Hepatocyte (in vitro differentiated cells): ENCODE measurements around the gene C19orf44. TPM values are rescaled to one million over a fixed set of nuclear protein-coding genes. Genes with fewer than 3 reads are reported as not detected.

Experiments used
- DNase-seq: peaks from one replicate; pipeline ENCODE4 v3.0.0-alpha.2; 2016; ENCODE audit warnings: low spot score
- H2AFZ ChIP-seq: fragments of 200-600 bp; sonication (generic); 2 replicates; pipeline ENCODE4 v1.6.0; 2016; ENCODE audit warnings: antibody characterized with exemption, mild to moderate bottlenecking
- H3K27ac ChIP-seq: fragments of 200-600 bp; sonication (generic); 2 replicates; pipeline ENCODE4 v1.5.1; 2016; ENCODE audit warnings: mild to moderate bottlenecking
- H3K27me3 ChIP-seq: fragments of 200-600 bp; sonication (generic); 2 replicates; pipeline ENCODE4 v1.6.1; 2016
- H3K36me3 ChIP-seq: fragments of 200-600 bp; sonication (generic); replicated peaks from 2 replicates; pipeline ENCODE4 v1.5.1; 2016; ENCODE audit warnings: low read depth; ENCODE audit not compliant: insufficient read depth
- H3K4me1 ChIP-seq: fragments of 200-600 bp; sonication (generic); 2 replicates; pipeline ENCODE4 v1.5.1; 2016; ENCODE audit warnings: mild to moderate bottlenecking, moderate library complexity; ENCODE audit not compliant: insufficient read depth
- H3K4me2 ChIP-seq: fragments of 200-600 bp; sonication (generic); 2 replicates; pipeline ENCODE4 v1.6.0; 2016
- H3K4me3 ChIP-seq: fragments of 200-600 bp; sonication (generic); 2 replicates; pipeline ENCODE4 v1.5.1; 2016; ENCODE audit warnings: mild to moderate bottlenecking
- H3K79me2 ChIP-seq: fragments of 200-600 bp; sonication (generic); 2 replicates; pipeline ENCODE4 v1.6.0; 2017; ENCODE audit warnings: mild to moderate bottlenecking
- H3K9me2 ChIP-seq: fragments of 200-600 bp; sonication (generic); replicated peaks from 2 replicates; pipeline ENCODE4 v1.6.0; 2017; ENCODE audit warnings: mild to moderate bottlenecking; ENCODE audit not compliant: insufficient read depth
- H3K9me3 ChIP-seq: fragments of 200-600 bp; sonication (generic); 2 replicates; pipeline ENCODE4 v1.5.1; 2016; ENCODE audit warnings: low read depth, mild to moderate bottlenecking
- H4K20me1 ChIP-seq: fragments of 200-600 bp; sonication (generic); 2 replicates; pipeline ENCODE4 v1.6.0; 2016; ENCODE audit warnings: mild to moderate bottlenecking; ENCODE audit not compliant: insufficient read depth, poor library complexity, severe bottlenecking
- CTCF ChIP-seq: fragments of 200-600 bp; sonication (generic); IDR thresholded peaks from 2 replicates; pipeline ENCODE4 v1.5.1; 2016; ENCODE audit warnings: antibody characterized with exemption, mild to moderate bottlenecking; ENCODE audit not compliant: poor library complexity
- EZH2 ChIP-seq: fragments of 200-600 bp; sonication (generic); IDR thresholded peaks from 2 replicates; pipeline ENCODE4 v1.6.1; 2016; ENCODE audit warnings: antibody characterized with exemption, mild to moderate bottlenecking, borderline replicate concordance
- EZH2phosphoT487 ChIP-seq: fragments of 200-600 bp; sonication (generic); IDR thresholded peaks from one replicate; pipeline ENCODE4 v1.6.1; 2018; ENCODE audit warnings: antibody characterized with exemption, mild to moderate bottlenecking, low read depth, moderate library complexity; ENCODE audit not compliant: unreplicated experiment, severe bottlenecking
- WGBS: methylation state at CpG from one replicate; pipeline ENCODE4 v1.1.6; 2016; ENCODE audit warnings: low lambda C conversion rate; ENCODE audit errors: missing lambda C conversion rate; 5-methylcytosine and 5-hydroxymethylcytosine counted together
- polyA plus RNA-seq: library from polyadenylated mRNA; unstranded; fragments of >200 nt; fragmentation: Nextera tagmentation; extraction: Ambion mirVana; gene quantifications from 2 replicates; pipeline ENCODE4 v1.2.1, GENCODE V29; 2016
- total RNA-seq: library from RNA; depleted of rRNA; stranded (reverse); fragments of >200 nt; gene quantifications from 2 replicates; pipeline ENCODE4 v1.2.3, GENCODE V29; 2014

Gene C19orf44
- total and polyA plus RNA-seq, 2 experiments from 2014 or later: 2.9 to 3.0 TPM

- no peak for TF ChIP-seq EZH2phosphoT487
- TF ChIP-seq CTCF: no peak
- no peak for TF ChIP-seq EZH2
- H3K9me2 ChIP-seq: no peaks in the 10 kb centered on the region
- DNase-seq: no peak
- H2AFZ ChIP-seq: no peak overlapping the region
- no peak overlapping the region for H3K4me3 ChIP-seq
- H3K4me2 ChIP-seq: no peak overlapping the region
- H3K27me3 ChIP-seq: no peaks in the 10 kb centered on the region
- peaks cover 45% of the 10 kb centered on the region for H3K79me2 ChIP-seq
- WGBS: 95% methylated on average over 11 of the region's 18 CpGs
- no peaks in the 10 kb centered on the region for H3K4me1 ChIP-seq
- no peaks in the 10 kb centered on the region for H3K9me3 ChIP-seq
- no peaks in the 10 kb centered on the region for H3K36me3 ChIP-seq
- H3K27ac ChIP-seq: no peak overlapping the region
- peaks cover 26% of the 10 kb centered on the region for H4K20me1 ChIP-seq
Observed at GRCh38 chr19:16535381-16535780, 39.2 kb downstream of the C19orf44 start.

GRCh38 chr19:16536130-16536529, 39.9 kb downstream of the C19orf44 start:
- WGBS: 93% methylated on average over 9 of the region's 9 CpGs
- Histone ChIP-seq H3K27ac (no peak overlapping the region), H4K20me1 (peaks cover 29% of the 10 kb centered on the region), H3K4me3 (no peak overlapping the region), H3K9me3 (no peaks in the 10 kb centered on the region), H3K4me2 (no peak overlapping the region), H3K4me1 (peaks cover 4% of the 10 kb centered on the region), H3K27me3 (no peaks in the 10 kb centered on the region), H3K36me3 (no peaks in the 10 kb centered on the region), H3K9me2 (no peaks in the 10 kb centered on the region), H2AFZ (no peak overlapping the region), H3K79me2 (peaks cover 53% of the 10 kb centered on the region)
- no peak for DNase-seq
- TF ChIP-seq CTCF (no peak), EZH2 (no peak), EZH2phosphoT487 (no peak)

GRCh38 chr19:16537111-16537510, 40.9 kb downstream of the C19orf44 start:
- Histone ChIP-seq H3K79me2 (peaks cover 62% of the 10 kb centered on the region), H3K27ac (no peak overlapping the region), H3K9me3 (no peaks in the 10 kb centered on the region), H3K27me3 (no peaks in the 10 kb centered on the region), H3K4me2 (no peak overlapping the region), H3K36me3 (no peaks in the 10 kb centered on the region), H2AFZ (no peak overlapping the region), H4K20me1 (peaks cover 35% of the 10 kb centered on the region), H3K4me1 (peaks cover 6% of the 10 kb centered on the region), H3K9me2 (no peaks in the 10 kb centered on the region), H3K4me3 (no peak overlapping the region)
- 98% methylated on average over 9 of the region's 13 CpGs for WGBS
- TF ChIP-seq EZH2: no peak
- TF ChIP-seq EZH2phosphoT487: no peak
- no peak for TF ChIP-seq CTCF
- DNase-seq: no peak

GRCh38 chr19:16540948-16541347, 44.8 kb downstream of the C19orf44 start:
- WGBS: 87% methylated on average over 12 of the region's 12 CpGs
- TF ChIP-seq EZH2: no peak
- TF ChIP-seq EZH2phosphoT487: no peak
- no peak for TF ChIP-seq CTCF
- H3K9me2 ChIP-seq: no peaks in the 10 kb centered on the region
- H3K4me1 ChIP-seq: peaks cover 14% of the 10 kb centered on the region
- peak overlapping the region; percentile 83 for H3K4me3 ChIP-seq
- peaks cover 32% of the 10 kb centered on the region for H4K20me1 ChIP-seq
- peak overlapping the region; percentile 90 for H3K27ac ChIP-seq
- no peaks in the 10 kb centered on the region for H3K36me3 ChIP-seq
- H2AFZ ChIP-seq: no peak overlapping the region
- H3K4me2 ChIP-seq: peak overlapping the region; percentile 96
- no peaks in the 10 kb centered on the region for H3K9me3 ChIP-seq
- no peak for DNase-seq
- peaks cover 84% of the 10 kb centered on the region for H3K79me2 ChIP-seq
- no peaks in the 10 kb centered on the region for H3K27me3 ChIP-seq
